Bronchial epithelial cell (primary cell): ENCODE results near the gene CNTNAP1. TPM values are rescaled to one million over a fixed set of nuclear protein-coding genes. Genes with fewer than 3 reads are reported as not detected.

ENCODE experiments used
- DNase-seq: peaks from one replicate; pipeline ENCODE4 v3.0.0-alpha.2; 2010; ENCODE audit warnings: low read depth
- FAIRE-seq: peaks from 2 replicates; lab custom pipeline; 2011; peaks lifted over from hg19 to GRCh38; lab: Jason Lieb, UNC
- H3K27me3 ChIP-seq: 2 replicates; pipeline ENCODE4 v1.5.1; 2011; ENCODE audit warnings: low read length; ENCODE audit not compliant: control insufficient read depth, insufficient read depth
- H3K36me3 ChIP-seq: 2 replicates; pipeline ENCODE4 v1.5.1; 2011; ENCODE audit warnings: low read length; ENCODE audit not compliant: control insufficient read depth, insufficient read depth
- H3K4me3 ChIP-seq: 2 replicates; pipeline ENCODE4 v1.5.1; 2011; ENCODE audit warnings: mild to moderate bottlenecking, low read depth, low read length, control low read depth
- total RNA-seq: library from RNA; depleted of rRNA; stranded (reverse); fragments of >200 nt; gene quantifications from 2 replicates; pipeline ENCODE4 v1.2.1, GENCODE V29; 2014
- TF ChIP-seq, protein P1 (sequence below): IDR thresholded peaks from 2 replicates; pipeline ENCODE4 v1.5.1; 2011; ENCODE audit warnings: mild to moderate bottlenecking, moderate library complexity, low read length, control low read depth, inconsistent platforms; ENCODE audit not compliant: insufficient read depth, severe bottlenecking

Gene CNTNAP1
- total RNA-seq, 1 donor from 2014 or later = 0.53 TPM

- TF ChIP-seq, protein P1, sequence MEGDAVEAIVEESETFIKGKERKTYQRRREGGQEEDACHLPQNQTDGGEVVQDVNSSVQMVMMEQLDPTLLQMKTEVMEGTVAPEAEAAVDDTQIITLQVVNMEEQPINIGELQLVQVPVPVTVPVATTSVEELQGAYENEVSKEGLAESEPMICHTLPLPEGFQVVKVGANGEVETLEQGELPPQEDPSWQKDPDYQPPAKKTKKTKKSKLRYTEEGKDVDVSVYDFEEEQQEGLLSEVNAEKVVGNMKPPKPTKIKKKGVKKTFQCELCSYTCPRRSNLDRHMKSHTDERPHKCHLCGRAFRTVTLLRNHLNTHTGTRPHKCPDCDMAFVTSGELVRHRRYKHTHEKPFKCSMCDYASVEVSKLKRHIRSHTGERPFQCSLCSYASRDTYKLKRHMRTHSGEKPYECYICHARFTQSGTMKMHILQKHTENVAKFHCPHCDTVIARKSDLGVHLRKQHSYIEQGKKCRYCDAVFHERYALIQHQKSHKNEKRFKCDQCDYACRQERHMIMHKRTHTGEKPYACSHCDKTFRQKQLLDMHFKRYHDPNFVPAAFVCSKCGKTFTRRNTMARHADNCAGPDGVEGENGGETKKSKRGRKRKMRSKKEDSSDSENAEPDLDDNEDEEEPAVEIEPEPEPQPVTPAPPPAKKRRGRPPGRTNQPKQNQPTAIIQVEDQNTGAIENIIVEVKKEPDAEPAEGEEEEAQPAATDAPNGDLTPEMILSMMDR = no peak
- Histone ChIP-seq H3K4me3 (peak within 1 kb of the TSS; percentile 86), H3K27me3 (no peaks in the 10 kb centered on the region), H3K36me3 (no peaks in the 10 kb centered on the region)
- FAIRE-seq = no peak
- DNase-seq = peak; percentile 77
These were observed 62.7 kb downstream of the CNTNAP1 start, which contains the start of gene EZH1 for GRCh38 chr17:42744806-42745617. Gene EZH1, minus strand, starts transcription at chr17:42745040. Its CDS starts 16,099 bp downstream, at chr17:42728941.

DNA sequence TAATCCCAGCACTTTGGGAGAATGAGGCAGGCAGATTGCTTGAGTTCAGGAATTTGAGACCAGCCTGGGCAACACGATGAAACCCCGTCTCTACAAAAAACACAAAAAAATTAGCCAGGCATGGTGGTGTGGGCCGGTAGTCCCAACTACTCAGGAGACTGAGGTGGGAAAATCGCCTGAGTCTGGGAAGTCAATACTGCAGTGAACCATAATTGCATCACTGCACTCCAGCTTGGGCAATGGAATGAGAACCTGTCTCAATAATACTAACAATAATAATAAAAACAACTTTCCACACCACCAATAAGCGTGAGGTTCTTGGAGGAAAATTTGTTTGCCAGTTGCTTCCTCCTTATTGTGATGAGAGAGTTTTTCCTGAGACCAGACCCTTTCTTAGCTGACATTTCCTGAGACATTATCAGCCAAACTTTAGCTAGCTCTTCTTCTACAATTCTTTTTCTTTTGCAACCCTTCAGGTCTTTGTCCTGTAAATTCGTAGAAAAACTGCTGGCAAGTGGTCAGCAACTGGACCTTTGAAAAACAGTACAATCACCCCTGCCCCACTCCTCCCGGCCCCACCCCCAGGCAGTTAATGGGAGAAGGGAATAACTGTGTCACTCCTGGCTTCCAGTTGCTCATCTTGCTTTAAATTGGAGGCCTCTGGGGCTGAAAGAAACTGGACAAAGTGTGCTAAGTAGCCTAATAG, 66.0 kb downstream of the CNTNAP1 start:
- TF ChIP-seq, protein P1 = no peak
- Histone ChIP-seq H3K27me3 (peaks cover 2% of the 10 kb centered on the region), H3K4me3 (no peak overlapping the region), H3K36me3 (no peaks in the 10 kb centered on the region)
- FAIRE-seq = no peak
- no peak for DNase-seq

GRCh38 chr17:42748908-42749798, 66.8 kb downstream of the CNTNAP1 start:
- Histone ChIP-seq H3K36me3 (no peaks in the 10 kb centered on the region), H3K27me3 (peaks cover 2% of the 10 kb centered on the region), H3K4me3 (no peak overlapping the region)
- TF ChIP-seq, protein P1 = no peak
- DNase-seq (no peak), FAIRE-seq (no peak)

Other genes starting within 250 kb of the CNTNAP1 start
- 20.0 and 54.2 TPM in 2 replicates for gene ATP6V0A1, start 223.7 kb upstream of the CNTNAP1 start, total RNA-seq
- gene NAGLU, start 146.3 kb upstream of the CNTNAP1 start, total RNA-seq = 8.4 and 14.2 TPM in 2 replicates
- gene HSD17B1, start 129.6 kb upstream of the CNTNAP1 start, total RNA-seq = 7.4 and 22.8 TPM in 2 replicates
- 9.0 and 18.4 TPM in 2 replicates for gene COASY, start 120.4 kb upstream of the CNTNAP1 start, total RNA-seq
- gene MLX, start 115.4 kb upstream of the CNTNAP1 start, total RNA-seq = 28.3 and 33.2 TPM in 2 replicates
- 1.3 and 2.0 TPM in 2 replicates for gene PSMC3IP, start 104.8 kb upstream of the CNTNAP1 start, total RNA-seq
- gene RETREG3, start 73.2 kb upstream of the CNTNAP1 start, total RNA-seq = 66.1 and 69.3 TPM in 2 replicates
- 12.1 and 21.5 TPM in 2 replicates for gene TUBG1, start 72.8 kb upstream of the CNTNAP1 start, total RNA-seq
- gene TUBG2, start 23.2 kb upstream of the CNTNAP1 start, total RNA-seq = 5.3 and 6.7 TPM in 2 replicates
- gene PLEKHH3, start 5.5 kb upstream of the CNTNAP1 start, total RNA-seq = 15.3 and 26.9 TPM in 2 replicates
- 0.13 TPM in 1 of 2 replicates, not detected in the other for gene CCR10, start 688 bp upstream of the CNTNAP1 start, total RNA-seq
- 16.1 and 18.2 TPM in 2 replicates for gene EZH1, start 62.5 kb downstream of the CNTNAP1 start, total RNA-seq
- not detected in 2 replicates for gene RAMP2, start 78.7 kb downstream of the CNTNAP1 start, total RNA-seq
- gene VPS25, start 90.9 kb downstream of the CNTNAP1 start, total RNA-seq = 65.3 and 76.0 TPM in 2 replicates
- gene WNK4, start 98.1 kb downstream of the CNTNAP1 start, total RNA-seq = under 0.01 and 0.13 TPM in 2 replicates
- gene COA3, start 116.2 kb downstream of the CNTNAP1 start, total RNA-seq = 59.8 and 69.6 TPM in 2 replicates
- gene CNTD1, start 116.3 kb downstream of the CNTNAP1 start, total RNA-seq = not detected in 2 replicates
- 123 and 200 TPM in 2 replicates for gene BECN1, start 141.8 kb downstream of the CNTNAP1 start, total RNA-seq
- gene PSME3, start 150.9 kb downstream of the CNTNAP1 start, total RNA-seq = 57.7 and 72.5 TPM in 2 replicates
- 0.79 and 1.0 TPM in 2 replicates for gene AOC2, start 162.0 kb downstream of the CNTNAP1 start, total RNA-seq
- gene AOC3, start 168.7 kb downstream of the CNTNAP1 start, total RNA-seq = 0.26 TPM in 2 replicates
- not detected in 2 replicates for gene G6PC1, start 218.3 kb downstream of the CNTNAP1 start, total RNA-seq